ENCODE data around the gene ARGLU1. TPM values are rescaled to one million over a fixed set of nuclear protein-coding genes. Genes with fewer than 3 reads are reported as not detected.

The ARGLU1 gene
- total RNA-seq, 2 donors from 2014 or later = 58.7 to 60.0 TPM

DNA sequence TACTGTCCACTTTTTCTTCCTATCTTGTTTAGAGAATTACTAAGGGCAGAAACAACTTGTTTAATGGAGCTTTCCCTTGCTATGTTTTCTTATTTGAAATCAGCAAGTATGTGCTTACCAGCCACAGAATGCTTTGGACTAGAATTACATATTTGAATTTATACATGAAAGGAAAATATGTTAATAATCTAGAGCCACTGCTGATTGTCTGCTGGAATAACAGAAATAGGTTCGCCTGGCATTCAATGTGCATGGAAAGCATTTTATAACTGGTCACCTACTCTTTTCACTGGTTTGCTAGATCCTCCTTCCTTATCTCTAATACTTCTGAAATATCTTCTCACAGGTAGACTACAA is 40.5 kb downstream of the ARGLU1 start:
- Histone ChIP-seq H3K36me3 (no peaks in the 10 kb centered on the region), H3K27me3 (no peaks in the 10 kb centered on the region), H3K27ac (no peak overlapping the region), H3K9me3 (no peaks in the 10 kb centered on the region), H3K4me3 (no peak overlapping the region), H3K9ac (ENCODE audit: low read depth in 2 of 2, low read length in 2 of 2) (no peak overlapping the region), H3K4me1 (no peaks in the 10 kb centered on the region)
- intact Hi-C loops (cut with DNase I) = no loop called here
- TF ChIP-seq, protein P1, sequence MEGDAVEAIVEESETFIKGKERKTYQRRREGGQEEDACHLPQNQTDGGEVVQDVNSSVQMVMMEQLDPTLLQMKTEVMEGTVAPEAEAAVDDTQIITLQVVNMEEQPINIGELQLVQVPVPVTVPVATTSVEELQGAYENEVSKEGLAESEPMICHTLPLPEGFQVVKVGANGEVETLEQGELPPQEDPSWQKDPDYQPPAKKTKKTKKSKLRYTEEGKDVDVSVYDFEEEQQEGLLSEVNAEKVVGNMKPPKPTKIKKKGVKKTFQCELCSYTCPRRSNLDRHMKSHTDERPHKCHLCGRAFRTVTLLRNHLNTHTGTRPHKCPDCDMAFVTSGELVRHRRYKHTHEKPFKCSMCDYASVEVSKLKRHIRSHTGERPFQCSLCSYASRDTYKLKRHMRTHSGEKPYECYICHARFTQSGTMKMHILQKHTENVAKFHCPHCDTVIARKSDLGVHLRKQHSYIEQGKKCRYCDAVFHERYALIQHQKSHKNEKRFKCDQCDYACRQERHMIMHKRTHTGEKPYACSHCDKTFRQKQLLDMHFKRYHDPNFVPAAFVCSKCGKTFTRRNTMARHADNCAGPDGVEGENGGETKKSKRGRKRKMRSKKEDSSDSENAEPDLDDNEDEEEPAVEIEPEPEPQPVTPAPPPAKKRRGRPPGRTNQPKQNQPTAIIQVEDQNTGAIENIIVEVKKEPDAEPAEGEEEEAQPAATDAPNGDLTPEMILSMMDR (IDR thresholded peaks at IDR 0.05) = no peak
- DNase-seq = no peak

DNA sequence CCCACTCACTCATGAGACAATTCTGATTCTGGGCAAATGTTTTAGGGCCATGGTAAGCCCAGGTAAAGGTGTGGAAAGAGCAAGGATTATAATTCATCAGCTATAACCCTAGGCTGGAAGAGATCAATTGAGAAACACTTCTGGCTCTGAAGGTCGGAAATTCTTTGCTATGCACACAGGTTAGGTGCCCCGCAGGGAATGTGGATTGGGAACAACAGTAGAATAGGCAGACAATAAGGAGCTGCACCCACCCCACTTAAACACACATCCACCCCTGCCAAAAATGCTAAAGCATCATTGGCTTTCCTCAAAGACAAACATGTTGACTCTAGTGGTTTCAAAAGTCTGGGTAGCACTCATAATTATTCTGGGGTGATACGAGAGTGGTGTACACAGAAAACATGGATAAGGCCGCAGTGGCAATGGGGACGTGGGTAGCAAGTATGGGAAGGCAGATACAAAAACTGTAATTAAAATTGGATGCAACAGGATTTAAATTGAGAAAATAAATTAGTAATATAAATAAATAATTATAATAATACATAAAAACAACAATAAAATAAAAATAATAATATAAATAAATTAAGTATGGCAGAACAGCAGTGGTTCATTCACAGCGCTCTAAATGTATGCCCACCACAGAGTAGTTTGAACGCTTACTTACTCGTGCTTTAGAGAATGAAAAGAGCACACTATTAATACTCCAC is 41.0 kb downstream of the ARGLU1 start:
- TF ChIP-seq, protein P1 (IDR thresholded peaks at IDR 0.05) = no peak
- Histone ChIP-seq H3K4me1 (peaks cover 3% of the 10 kb centered on the region), H3K9ac (ENCODE audit: low read depth in 2 of 2, low read length in 2 of 2) (no peak overlapping the region), H3K36me3 (no peaks in the 10 kb centered on the region), H3K27me3 (no peaks in the 10 kb centered on the region), H3K27ac (no peak overlapping the region), H3K4me3 (no peak overlapping the region), H3K9me3 (no peaks in the 10 kb centered on the region)
- intact Hi-C loops (cut with DNase I) = no loop called here
- DNase-seq = no peak

DNA sequence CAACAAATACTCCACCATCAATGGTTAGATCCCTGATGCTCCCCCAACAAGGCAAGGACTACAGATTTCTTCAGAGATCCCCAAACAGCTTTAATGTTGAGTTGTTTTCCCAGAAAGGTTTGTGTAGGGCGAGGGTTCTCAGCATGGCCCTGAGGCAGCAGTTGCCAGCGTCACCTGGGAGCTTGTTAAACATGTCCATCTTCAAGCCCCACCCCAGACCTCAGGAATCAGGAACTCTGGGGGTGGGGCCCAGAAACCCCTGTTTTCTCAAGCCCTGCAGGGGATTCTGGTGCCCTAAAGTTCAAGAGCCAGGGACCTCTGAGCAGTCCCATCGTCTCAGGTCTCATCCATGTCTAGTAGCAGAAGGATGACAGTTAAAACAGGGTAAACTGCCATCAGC is 42.1 kb downstream of the ARGLU1 start:
- H3K4me1 ChIP-seq = peaks cover 4% of the 10 kb centered on the region
- DNase-seq = peak; percentile 41

DNA sequence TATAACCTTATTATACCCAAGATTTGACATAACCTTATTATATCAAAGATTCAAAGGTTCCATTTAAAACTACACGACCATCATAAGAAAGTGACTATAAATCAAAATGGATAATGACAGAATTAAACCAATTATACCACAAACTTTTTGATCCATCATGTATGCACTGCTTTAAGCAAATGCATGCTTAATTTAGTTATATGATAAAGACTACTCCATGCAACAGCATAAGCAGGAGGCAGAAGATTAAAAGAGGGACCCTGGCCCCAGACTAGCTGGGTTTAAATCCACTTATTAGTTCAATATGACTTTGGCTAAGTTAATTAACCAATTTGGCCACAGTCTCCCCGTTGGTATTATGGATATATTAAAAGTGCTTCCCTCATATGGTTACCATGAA is 43.8 kb downstream of the ARGLU1 start:
- no peak overlapping the region for H3K27ac ChIP-seq
- intact Hi-C loops (cut with DNase I) = no loop called here
- no peak overlapping the region for H3K9ac ChIP-seq (ENCODE audit: low read depth in 2 of 2, low read length in 2 of 2)
- peaks cover 4% of the 10 kb centered on the region for H3K4me1 ChIP-seq
- TF ChIP-seq, protein P1 (IDR thresholded peaks at IDR 0.05) = no peak
- H3K9me3 ChIP-seq = no peaks in the 10 kb centered on the region
- no peaks in the 10 kb centered on the region for H3K27me3 ChIP-seq
- H3K4me3 ChIP-seq = no peak overlapping the region
- no peaks in the 10 kb centered on the region for H3K36me3 ChIP-seq
- no peak for DNase-seq

More for the DNA sequence above, 42.1 kb downstream of the ARGLU1 start:
- H3K36me3 ChIP-seq = no peaks in the 10 kb centered on the region
- no peak overlapping the region for H3K27ac ChIP-seq
- intact Hi-C loops (cut with DNase I) = no loop called here
- no peaks in the 10 kb centered on the region for H3K9me3 ChIP-seq
- H3K4me3 ChIP-seq = no peak overlapping the region
- no peaks in the 10 kb centered on the region for H3K27me3 ChIP-seq
- no peak overlapping the region for H3K9ac ChIP-seq (ENCODE audit: low read depth in 2 of 2, low read length in 2 of 2)
- TF ChIP-seq, protein P1 (IDR thresholded peaks at IDR 0.05) = no peak

DNA sequence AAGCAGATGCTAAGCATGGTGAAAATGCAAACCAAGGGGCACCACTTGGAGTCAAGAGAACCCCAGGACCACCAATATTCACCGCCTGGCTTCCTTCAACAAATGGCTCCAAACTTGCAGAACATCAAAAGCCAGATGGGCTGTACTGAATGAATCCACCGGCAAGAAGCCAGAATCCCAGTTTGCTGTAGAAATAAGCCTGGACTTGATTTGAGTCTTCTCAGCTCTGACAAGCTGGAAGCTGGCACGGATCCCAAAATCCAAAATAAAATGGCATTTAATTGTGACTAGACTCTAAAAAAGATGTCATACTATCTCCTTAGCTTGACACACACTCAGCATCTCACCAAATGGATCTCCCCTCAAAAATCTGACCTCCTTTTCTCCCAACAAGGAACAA is 44.4 kb downstream of the ARGLU1 start:
- Histone ChIP-seq H3K27ac (peak overlapping the region; percentile 51), H3K36me3 (no peaks in the 10 kb centered on the region), H3K4me1 (peaks cover 4% of the 10 kb centered on the region), H3K9me3 (no peaks in the 10 kb centered on the region), H3K27me3 (no peaks in the 10 kb centered on the region), H3K9ac (ENCODE audit: low read depth in 2 of 2, low read length in 2 of 2) (peak overlapping the region in 1 of 2 donors; percentile 43), H3K4me3 (no peak overlapping the region)
- DNase-seq = no peak
- intact Hi-C loops (cut with DNase I) = no loop called here
- TF ChIP-seq, protein P1 (IDR thresholded peaks at IDR 0.05) = no peak
